Measurements from ENCODE around the gene SCGB3A2.
"Not testable (repeated sequence)": the region's sequence is repeated elsewhere in the genome, so short reads cannot be mapped to it uniquely, and the experiment has no call there.

SCGB3A2 gene

DNA sequence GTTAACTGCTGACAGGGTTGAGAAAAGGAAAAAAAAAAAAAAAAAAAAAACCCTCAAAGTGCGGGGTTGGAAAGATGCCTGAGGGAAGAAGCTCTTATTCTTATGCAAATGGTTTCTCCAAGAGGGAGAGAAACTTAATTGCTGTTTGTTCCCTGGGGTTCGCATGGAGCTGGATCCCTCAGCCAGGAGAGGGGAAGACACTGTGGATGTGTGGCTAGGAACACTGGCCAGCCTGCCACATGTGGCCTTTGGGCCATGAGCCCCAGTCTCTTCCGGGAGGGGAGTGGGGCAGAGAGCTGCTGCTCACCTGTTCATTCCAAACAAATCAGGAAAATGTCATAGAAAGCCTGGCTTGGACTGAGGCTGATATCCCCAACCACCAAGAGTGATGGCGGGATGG is 9.4 kb upstream of the SCGB3A2 start:
- DNase-seq = no peak

DNA sequence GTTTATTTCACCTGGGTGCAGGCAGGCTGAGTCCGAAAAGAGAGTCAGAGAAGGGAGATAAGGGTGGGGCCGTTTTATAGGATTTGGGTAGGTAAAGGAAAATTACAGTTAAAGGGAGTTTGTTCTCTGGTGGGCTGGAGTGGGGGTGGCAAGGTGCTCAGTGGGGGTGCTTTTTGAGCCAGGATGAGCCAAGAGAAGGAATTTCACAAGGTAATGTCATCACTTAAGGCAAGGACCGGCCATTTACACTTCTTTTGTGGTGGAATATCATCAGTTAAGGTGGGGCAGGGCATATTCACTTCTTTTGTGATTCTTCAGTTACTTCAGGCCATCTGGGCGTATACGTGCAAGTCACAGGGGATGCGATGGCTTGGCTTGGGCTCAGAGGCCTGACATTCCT is 8.6 kb upstream of the SCGB3A2 start:
- DNase-seq = not testable (repeated sequence)

DNA sequence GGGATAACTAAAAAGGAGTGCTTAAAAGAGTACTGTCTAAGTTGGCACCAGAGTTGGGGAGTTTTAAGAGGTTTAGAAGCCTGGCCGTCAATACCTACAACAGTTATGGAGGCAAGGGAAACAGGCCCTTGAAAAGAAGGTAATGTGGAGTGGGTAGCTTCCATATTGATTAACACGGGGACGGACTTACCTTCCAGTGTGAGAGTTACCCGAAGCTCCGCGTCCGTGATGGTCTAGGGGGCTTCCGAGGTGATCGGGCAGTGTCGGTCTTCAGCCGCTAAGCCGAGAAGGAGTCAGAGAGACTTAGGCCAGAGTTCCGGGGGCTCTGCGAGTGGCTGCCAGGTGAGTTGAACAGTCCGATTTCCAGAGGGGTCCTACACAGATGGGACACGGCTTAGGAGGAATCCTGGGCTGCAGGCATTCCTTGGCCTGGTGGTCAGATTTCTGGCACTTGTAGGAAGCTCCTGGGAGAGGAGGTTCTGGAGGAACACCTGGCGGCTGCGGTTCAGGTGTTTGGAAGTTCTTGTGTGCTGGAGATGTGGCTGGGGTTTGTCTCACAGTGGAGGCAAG is 6.4 kb upstream of the SCGB3A2 start:
- DNase-seq = not testable (repeated sequence)

DNA sequence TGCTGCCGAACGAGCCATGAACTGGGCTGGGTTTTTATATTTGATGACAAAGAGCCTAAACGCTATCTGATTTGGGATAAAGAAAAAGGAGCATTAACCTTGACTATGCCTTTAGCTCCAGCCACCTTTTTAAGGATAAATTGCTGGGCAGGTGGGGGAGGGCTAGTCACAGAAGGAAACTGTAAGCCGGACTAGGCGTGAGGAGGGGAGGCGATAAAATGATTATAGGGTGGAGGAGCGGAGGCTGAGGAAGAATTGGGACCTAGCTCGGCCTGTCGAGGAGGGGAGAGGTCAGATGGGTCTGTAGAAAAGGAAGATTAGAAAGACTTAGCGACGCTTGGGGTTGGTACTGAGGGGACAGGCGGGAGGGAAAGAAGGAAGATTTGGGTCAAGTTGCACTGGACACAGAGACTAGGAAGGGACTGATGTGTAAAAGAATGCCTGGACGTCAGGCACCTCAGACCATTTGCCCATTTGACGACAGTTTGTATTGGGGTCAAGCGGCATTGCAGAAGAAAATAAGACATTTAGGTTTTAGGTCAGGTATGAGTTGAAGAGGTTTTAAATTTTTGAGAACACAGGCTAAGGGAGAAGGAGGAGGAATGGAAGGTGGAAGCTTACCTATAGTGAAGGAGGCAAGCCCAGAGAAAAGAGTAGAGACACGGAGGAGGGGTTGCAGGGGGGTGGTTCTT is 5.6 kb upstream of the SCGB3A2 start:
- DNase-seq = not testable (repeated sequence)

DNA sequence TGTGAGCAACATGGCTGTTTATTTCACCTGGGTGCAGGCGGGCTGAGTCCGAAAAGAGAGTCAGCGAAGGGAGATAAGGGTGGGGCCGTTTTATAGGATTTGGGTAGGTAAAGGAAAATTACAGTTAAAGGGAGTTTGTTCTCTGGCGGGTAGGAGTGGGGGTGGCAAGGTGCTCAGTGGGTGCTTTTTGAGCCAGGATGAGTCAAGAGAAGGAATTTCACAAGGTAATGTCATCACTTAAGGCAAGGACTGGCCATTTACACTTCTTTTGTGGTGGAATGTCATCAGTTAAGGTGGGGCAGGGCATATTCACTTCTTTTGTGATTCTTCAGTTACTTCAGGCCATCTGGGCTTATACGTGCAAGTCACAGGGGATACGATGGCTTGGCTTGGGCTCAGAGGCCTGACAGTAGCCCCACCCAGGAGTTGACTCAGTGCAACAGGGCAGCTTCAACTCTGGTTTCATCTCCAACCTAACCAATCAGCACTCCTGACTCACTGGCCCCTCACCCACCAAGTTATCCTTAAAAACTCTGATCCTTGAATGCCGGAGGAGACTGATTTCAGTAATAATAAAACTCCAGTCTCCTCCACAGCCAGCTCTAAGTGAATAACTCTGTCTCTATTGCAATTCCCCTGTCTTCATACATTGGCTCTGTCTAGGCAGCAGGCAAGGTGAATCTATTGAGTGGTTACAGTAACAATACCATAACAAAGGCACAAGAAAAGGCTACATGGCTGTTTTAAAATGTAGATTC is 4.2 kb upstream of the SCGB3A2 start:
- DNase-seq = not testable (repeated sequence)

DNA sequence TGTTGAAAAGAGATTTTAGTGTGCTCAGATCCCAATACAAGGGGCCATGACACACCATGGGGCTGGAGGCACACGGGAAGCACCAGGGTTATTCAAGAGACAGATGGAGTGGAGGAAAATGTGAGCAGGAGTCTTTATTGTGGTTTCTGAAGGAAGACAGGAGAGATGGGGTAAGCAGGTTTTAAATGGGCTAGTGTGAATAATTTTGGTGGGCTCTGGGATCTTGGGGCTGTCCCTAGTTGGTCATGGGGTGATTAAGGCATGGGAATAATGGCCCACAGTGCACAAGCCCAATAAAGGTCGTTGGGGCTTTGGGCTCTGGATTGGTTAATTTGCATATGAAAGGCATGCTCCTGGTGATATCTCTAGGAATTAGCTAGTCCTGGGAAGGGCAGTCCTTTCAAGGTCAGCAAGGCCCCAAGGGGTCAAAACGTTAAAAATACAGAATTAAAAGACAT is 3.6 kb upstream of the SCGB3A2 start:
- DNase-seq = no peak

DNA sequence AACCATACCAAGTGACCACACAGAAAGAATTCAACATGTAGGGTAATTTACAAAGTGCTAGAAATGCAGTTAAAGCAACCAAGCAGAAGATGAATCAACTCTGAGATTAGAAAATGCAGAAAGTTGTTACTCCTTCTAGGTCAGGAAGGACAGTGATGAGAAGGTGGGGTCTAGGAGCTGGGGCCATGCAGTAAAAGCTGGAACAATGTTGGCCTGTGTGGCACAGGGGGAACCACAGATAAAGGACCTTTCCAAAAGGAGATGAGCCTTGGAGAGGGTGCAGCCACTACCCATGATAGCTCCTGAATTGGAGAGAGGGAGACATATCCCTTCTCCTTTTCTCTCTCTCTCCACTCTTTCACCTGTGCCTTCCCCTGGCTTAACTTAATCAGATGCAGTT is 2.4 kb upstream of the SCGB3A2 start:
- DNase-seq = no peak

DNA sequence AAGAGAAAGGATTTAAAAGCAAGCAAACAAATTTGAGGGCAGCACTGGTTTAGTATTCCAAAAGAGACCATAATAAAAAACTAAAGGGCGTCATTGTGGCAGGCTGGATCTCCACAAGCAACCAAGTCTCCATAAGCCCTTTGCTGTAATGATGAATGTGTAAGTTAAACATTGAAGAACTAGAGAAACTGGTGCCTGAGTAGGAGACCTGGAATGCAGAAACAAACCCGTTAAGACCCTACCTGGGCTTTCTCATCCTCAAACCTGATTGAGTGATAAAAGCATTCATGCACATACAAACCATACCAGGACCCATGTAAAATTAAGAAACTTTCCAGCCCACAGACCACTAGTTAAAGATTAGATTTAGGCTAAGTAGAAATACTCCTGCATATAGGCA is 1.9 kb upstream of the SCGB3A2 start:
- no peak for DNase-seq

DNA sequence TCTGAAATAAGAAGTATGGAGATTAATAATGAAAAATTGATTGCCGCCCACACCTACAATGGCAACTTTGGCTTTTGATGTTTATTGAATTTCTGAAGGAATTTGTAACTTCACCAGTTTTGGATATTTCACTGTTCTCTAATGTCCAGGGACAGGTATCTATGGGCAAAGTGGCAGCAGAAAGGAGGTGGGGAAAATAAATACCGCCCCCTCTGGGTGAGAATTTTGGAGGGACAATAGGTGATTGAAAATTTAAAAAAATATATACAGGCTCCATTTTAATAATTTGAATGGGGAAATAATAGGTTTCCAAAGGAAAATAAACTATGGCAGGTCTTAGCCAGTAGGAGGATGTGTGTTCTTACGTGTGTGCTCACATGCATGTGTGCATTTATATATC is 1.3 kb downstream of the SCGB3A2 start:
- DNase-seq = no peak

DNA sequence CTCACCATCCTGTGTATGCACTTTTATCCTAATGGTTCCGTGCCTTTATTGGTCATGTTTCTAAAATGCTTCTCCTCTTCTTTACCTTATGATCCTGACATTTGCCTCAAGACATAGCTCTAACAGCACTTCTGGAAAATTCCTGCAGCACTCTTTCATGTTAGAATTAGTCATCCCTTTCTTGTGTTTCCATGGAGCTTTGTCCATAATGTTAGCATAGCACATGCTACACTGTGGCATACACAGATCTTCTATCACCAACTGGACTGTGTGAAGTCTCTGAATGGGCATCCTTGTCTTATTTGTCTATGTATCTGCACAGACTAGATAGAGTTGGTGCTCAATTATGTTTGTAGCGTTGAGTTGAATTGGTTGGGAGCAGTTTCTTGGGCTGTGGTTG is 2.0 kb downstream of the SCGB3A2 start:
- no peak for DNase-seq

DNA sequence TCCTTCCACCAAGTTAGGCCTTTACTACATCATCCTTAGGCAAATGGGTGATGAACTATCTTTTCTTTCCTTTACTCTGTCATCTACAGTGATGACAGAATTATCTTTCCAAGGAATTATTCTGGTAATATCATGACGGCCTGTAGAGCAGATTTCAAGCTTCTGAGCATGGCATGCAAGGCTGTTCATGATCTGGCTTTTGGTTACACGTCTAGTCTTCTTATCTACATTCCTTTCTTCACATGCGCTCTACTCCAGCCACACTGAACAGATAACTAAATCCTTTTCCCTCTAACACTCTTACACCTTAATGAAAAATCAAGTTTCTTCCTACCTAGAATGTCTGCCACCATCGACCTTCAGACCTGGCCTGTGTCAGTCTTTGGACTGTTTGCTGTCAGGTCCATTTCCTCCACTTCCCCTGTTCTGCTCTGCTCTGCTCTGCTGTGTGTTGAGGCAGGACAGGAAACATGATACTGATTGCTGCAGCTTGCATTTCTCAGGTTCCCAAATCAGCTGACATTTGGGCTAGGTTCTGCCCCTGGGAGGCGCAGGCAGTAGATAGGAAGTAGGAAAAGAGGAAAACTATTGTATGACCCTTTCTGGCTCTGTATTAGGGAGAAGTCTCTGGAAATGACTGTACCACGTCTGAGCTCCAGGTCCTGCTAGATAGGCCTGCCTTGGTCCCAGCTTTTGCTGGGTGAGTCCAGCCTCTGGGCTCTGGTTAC is 4.2 kb downstream of the SCGB3A2 start:
- DNase-seq = no peak

DNA sequence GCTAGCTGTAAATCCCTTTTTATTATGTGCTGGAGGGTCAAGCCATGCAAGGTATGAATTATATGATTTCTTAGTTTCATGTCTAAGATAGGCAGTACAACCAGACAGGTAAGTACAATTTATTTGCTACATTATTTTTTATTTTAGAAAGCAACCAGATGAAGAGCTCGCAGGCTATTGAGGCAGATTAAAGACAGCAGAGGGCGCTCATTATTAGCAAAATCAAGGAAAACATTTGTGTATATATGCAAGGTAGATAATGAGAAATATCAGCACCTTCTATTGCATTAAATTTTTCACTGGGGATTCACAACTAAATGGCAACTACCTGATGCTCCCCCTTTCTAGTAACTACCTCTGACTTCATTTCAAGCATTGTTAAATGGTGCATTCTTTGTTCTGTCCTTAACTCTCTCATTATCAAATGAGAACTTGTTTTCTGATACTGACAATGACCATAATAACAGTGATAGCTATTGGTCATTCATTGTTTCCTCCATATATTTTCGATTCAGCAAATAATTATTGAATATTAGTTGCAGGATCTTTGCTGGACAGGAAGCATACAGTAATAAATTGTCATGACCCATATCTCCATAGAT is 8.6 kb downstream of the SCGB3A2 start:
- peak in 1 of 2 experiments; percentile 5 for DNase-seq

DNA sequence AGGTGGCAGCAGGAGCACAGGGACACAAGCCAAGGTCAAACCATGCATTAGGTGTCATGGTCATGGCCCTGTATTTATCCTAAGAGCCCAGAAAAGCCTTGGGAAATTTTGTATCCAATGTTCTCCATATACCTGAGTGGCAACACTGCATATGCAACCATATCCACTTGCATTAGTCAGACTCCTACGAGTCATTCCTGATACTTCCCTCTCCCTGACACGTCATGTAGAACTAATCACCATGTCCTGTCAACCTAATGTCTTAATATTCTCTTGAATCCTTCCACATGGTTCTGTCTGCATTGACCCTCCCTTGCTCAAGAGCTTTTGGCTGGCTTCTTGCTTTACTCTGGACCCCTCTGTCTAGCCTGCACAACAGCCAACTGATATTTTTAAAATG is 9.4 kb downstream of the SCGB3A2 start:
- no peak for DNase-seq

DNA sequence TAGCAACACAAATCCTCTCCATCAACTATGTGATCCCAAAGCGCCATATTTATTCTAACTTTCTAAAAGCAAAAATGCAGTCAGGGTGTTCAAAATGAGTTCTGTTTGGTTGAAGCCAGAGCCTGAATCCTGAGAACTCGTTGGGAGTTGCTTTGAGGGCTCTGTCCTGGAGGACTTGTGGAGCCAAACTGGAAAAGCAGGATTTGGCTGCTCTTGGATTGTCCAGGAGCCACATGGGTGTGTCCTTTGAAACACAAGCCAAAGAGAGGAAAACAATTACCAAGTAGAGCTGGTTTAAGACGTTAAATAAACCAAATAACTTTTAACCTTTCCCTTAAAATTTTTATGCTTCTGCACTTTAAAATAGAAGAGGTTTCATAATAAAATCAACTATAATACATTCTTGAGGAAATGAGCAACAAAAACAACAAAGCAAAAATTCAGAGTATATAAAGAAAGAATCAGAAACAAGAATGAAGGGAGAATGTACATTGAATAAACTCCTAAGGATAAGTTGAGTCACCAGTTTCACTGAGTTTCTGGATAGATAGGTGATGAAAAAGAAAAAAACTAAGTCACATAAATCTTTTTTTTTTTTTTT is 14.3 kb downstream of the SCGB3A2 start:
- no peak for DNase-seq

DNA sequence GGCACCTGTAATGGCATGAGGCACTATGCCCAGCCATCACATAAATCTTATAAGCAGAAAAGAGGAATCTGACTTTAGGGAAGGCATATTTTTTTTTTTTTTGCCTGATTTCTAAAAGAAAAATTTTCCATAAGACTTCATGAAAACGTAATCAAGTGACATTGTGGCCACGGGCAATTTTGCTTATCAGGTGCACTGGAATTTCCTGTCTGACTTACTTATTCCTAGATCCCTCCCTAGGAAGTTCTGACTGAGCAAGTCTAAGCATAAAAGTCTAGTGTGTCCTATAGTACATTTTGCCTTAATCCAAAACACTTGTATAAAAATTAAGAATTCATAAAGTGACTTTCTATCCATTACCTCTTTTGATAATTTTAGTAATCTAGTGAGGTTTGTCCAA is 15.3 kb downstream of the SCGB3A2 start:
- no peak for DNase-seq

DNA sequence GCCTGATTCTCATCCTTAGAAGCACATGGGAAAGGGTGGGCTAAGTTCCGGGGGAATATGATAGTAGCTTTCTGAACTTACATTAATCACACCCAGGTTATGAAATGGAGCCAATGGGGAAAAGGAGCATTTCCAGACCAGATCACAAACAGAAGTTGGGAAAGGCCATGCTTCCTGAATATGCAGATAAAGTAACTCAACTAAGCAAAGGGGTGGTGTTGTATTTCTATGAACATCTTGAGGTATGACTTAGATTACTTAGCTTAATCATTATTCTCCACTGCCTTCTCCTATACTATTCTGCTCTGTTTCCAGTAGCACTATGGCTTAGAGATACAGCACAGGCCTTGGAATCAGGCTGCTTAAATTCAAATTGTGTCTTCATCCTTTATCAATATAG is 17.4 kb downstream of the SCGB3A2 start:
- DNase-seq = no peak

DNA sequence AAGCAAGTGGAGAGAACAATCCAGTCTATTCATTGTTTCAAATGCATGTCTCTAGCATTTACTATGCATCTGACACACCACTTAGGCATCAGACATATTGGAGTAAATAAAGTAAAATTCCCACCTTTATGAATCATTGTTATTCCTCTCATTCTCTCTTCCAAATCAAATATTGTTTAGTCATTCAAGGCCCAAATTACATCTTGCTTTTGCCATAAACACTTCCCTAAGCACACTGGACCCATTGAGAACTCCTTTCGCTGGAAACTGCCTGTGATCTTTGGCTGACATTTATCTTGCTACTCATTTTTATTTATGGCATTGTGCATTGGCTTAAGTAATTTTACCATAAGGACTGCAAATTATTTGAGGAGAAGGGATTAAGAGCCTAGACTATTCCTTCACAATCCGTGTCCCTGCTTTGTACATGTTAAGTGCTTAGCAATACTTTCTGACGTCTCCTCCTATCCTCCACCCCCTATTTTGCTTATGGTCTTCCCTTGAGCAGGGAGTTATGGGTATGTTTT is 20.4 kb downstream of the SCGB3A2 start:
- DNase-seq = no peak

DNA sequence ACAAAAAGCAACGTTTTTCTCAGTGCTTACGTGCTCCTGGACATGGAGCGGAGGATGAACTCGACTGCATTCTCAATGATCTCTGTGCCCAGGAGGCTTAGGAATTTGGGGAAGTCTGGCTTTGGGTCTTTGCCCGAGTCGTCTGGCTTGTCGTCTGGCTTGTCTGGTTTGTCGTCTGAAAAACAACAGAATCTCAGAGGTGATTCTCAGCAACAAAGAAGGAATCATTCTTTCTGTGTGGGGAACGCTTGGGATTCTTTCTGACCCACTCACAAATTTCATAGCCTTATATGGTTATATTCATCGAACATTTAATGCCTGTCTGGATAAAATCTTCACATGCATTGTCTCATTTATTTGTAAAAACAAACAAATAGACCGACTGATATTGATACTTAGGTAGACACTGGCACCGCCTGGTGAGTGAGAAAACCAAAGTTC is 23.1 kb downstream of the SCGB3A2 start:
- DNase-seq = no peak

DNA sequence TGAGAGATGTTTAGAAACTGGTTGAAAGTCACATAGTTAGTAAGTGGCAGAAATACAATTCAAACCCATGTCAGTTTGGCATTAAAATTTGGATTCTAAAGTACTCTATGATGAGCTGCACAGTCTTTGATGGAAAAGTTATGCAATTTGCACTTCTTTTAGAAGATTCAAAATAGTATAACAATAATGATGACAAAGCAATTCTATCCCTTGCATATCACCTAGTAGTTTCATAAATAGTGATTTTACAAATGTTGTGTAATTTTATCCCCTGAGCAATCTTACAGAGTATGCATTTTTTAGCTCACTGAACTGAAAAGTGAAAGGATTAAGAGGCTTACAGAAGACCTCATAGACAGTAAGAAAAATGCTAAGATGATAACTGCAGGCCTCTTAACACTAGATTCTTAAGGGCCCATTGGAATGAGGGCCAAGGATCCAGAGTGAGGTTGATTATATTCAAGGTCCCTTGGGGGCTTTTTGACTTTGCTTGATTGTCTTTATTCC is 24.2 kb downstream of the SCGB3A2 start:
- DNase-seq = no peak

DNA sequence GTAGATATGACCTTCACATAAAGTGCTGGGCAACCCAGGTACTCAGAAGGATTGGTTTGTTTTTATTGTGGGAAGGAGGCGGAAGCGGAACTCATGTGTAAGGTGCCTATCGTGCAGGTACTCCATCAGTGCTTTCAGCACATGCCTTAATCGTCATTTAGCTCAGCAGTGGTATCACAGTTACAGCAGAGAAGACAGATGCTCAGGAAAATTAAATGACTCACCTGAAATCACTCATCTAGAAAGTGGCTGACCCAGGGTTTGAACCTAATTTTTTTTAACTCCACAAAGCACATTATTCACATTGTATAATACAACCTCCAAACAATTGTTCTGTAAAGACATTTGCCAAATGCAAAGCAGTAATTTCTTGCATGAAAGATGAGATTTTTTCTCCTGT is 25.6 kb downstream of the SCGB3A2 start:
- DNase-seq = no peak

DNA sequence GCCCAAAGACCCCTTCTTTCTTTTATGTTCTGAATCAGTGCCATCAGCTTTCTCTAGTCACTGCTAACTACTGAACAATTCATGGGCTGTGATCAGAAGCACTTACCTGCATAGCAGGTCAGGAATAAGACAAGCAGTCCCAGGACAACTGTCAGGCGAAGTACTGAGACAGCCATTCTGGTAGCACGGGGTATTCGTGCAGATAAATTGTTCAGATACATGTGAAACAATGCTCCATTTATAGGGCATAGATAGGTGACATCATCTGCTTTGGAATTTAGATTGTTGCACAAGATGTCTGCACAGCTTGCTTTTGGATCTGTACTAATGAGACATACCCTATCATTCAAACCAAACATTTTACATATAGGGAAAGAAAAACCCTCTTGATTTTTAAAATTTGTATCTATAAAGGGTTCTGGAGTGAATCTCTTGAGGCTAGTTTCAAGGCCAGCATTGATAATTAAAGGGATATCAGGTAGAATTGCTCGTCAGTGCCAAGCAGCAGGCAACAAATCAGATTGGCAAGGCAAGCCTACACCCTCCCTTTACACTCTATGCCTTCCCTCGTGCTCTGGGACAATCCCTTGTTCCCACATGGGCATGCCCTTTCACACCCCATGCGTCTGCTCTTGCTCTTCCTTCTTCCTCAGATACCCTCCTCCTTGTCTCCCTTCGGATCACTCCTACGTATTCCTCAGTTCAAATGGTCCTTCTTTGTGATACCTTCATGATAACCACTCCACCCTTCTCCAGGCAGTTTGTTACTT is 28.0 kb downstream of the SCGB3A2 start, which contains the start of gene C5orf46:
Gene C5orf46 (minus strand): TSS at position 213 of the 770 bp plus-strand sequence. CDS start 37 bp downstream, at position 176.
- DNase-seq = no peak
